GM18505 (cell line): ENCODE measurements around the gene SEH1L.

ENCODE experiments used
- ATAC-seq: cut with Tn5 transposase; IDR thresholded peaks from one replicate; pipeline ENCODE4 v1.9.1; 2021; ENCODE audit not compliant: unreplicated experiment
- POLR2A ChIP-seq: IDR thresholded peaks from 4 replicates; pipeline ENCODE4 v1.6.1; 2011; ENCODE audit warnings: borderline replicate concordance; ENCODE audit not compliant: insufficient read depth, insufficient read length; ENCODE audit errors: extremely low read depth

Gene SEH1L

GRCh38 chr18:12928206-12928605 lies 19.6 kb upstream of the SEH1L start:
- ATAC-seq: no peak
- TF ChIP-seq POLR2A: no peak

- TF ChIP-seq POLR2A: no peak
- ATAC-seq: no peak
Observed at GRCh38 chr18:12928641-12929040, 19.2 kb upstream of the SEH1L start.

- no peak for TF ChIP-seq POLR2A
- ATAC-seq: no peak
Observed at GRCh38 chr18:12929477-12930083, 18.2 kb upstream of the SEH1L start.

GRCh38 chr18:12930376-12930775 lies 17.4 kb upstream of the SEH1L start:
- ATAC-seq: no peak
- TF ChIP-seq POLR2A: no peak

GRCh38 chr18:12930908-12931307 lies 16.9 kb upstream of the SEH1L start:
- TF ChIP-seq POLR2A: no peak
- no peak for ATAC-seq

- no peak for ATAC-seq
- TF ChIP-seq POLR2A: no peak
Observed at GRCh38 chr18:12933327-12933726, 14.5 kb upstream of the SEH1L start.

GRCh38 chr18:12934454-12935071 lies 13.2 kb upstream of the SEH1L start:
- no peak for ATAC-seq
- no peak for TF ChIP-seq POLR2A

- TF ChIP-seq POLR2A: no peak
- ATAC-seq: no peak
Observed at GRCh38 chr18:12939162-12939561, 8.6 kb upstream of the SEH1L start.

GRCh38 chr18:12943215-12943614 lies 4.6 kb upstream of the SEH1L start:
- no peak for TF ChIP-seq POLR2A

GRCh38 chr18:12944709-12945108 lies 3.1 kb upstream of the SEH1L start:
- ATAC-seq: no peak
- TF ChIP-seq POLR2A: no peak

More at GRCh38 chr18:12943215-12943614, 4.6 kb upstream of the SEH1L start:
- no peak for ATAC-seq

GRCh38 chr18:12946549-12947284 lies 1.1 kb upstream of the SEH1L start:
- ATAC-seq: no peak
- no peak for TF ChIP-seq POLR2A

GRCh38 chr18:12948050-12948804 lies 416 bp downstream of the SEH1L start:
- ATAC-seq: peak; percentile 65
- peak; percentile 87 for TF ChIP-seq POLR2A

- ATAC-seq: no peak
Observed at GRCh38 chr18:12958478-12958877, 10.7 kb downstream of the SEH1L start.

GRCh38 chr18:12960395-12960794 lies 12.6 kb downstream of the SEH1L start:
- TF ChIP-seq POLR2A: no peak
- no peak for ATAC-seq

More at GRCh38 chr18:12958478-12958877, 10.7 kb downstream of the SEH1L start:
- no peak for TF ChIP-seq POLR2A

GRCh38 chr18:12960853-12961397 lies 13.1 kb downstream of the SEH1L start:
- ATAC-seq: no peak
- TF ChIP-seq POLR2A: no peak
